Anterior cingulate cortex (tissue), 58 donors: Measurements from ENCODE around the gene IQSEC3.

ENCODE experiments used
- DNase-seq, 58 donors: peaks; one replicate each; lab custom pipeline; 2025; lab: John Stamatoyannopoulos, UW

The IQSEC3 gene

GRCh38 chr12:105696-106095, 39.1 kb downstream of the IQSEC3 start:
- DNase-seq = no peak

GRCh38 chr12:106118-106591, 39.6 kb downstream of the IQSEC3 start:
- no peak for DNase-seq

GRCh38 chr12:108594-108993, 42.0 kb downstream of the IQSEC3 start:
- DNase-seq = peak in 29 of 58 donors; percentile 3 to 56 (median 19)

GRCh38 chr12:109446-109845, 42.9 kb downstream of the IQSEC3 start:
- no peak for DNase-seq

GRCh38 chr12:109872-110271, 43.3 kb downstream of the IQSEC3 start:
- no peak for DNase-seq

GRCh38 chr12:111699-112493, 45.3 kb downstream of the IQSEC3 start:
- DNase-seq = no peak

GRCh38 chr12:113347-113746, 46.8 kb downstream of the IQSEC3 start:
- no peak for DNase-seq

GRCh38 chr12:114626-115211, 48.2 kb downstream of the IQSEC3 start:
- DNase-seq = no peak

GRCh38 chr12:115518-115917, 49.0 kb downstream of the IQSEC3 start:
- no peak for DNase-seq

GRCh38 chr12:115960-116915, 49.7 kb downstream of the IQSEC3 start:
- DNase-seq = no peak

- DNase-seq = no peak
Measured at GRCh38 chr12:117311-117710, 50.7 kb downstream of the IQSEC3 start.

GRCh38 chr12:117816-118345, 51.3 kb downstream of the IQSEC3 start:
- DNase-seq = no peak

- DNase-seq = no peak
Measured at GRCh38 chr12:118591-118990, 52.0 kb downstream of the IQSEC3 start.

GRCh38 chr12:120951-121350, 54.4 kb downstream of the IQSEC3 start:
- no peak for DNase-seq

- DNase-seq = no peak
Measured at GRCh38 chr12:121647-122046, 55.1 kb downstream of the IQSEC3 start.

GRCh38 chr12:125075-125474, 58.5 kb downstream of the IQSEC3 start:
- DNase-seq = no peak

- no peak for DNase-seq
Measured at GRCh38 chr12:125566-125965, 59.0 kb downstream of the IQSEC3 start.

GRCh38 chr12:128079-128478, 61.5 kb downstream of the IQSEC3 start:
- DNase-seq = peak in 2 of 58 donors; percentile 4 to 36

GRCh38 chr12:129001-129400, 62.4 kb downstream of the IQSEC3 start:
- no peak for DNase-seq

- DNase-seq = no peak
Measured at GRCh38 chr12:130519-130918, 64.0 kb downstream of the IQSEC3 start.

- no peak for DNase-seq
Measured at GRCh38 chr12:131008-131407, 64.4 kb downstream of the IQSEC3 start.
